WI38 (cell line): ENCODE results near the gene SCGB3A2.

Experiments used
- H3K4me3 ChIP-seq: 2 replicates; pipeline ENCODE4 v1.5.1; 2011; ENCODE audit warnings: low read depth, mild to moderate bottlenecking, control low read depth, low read length
- TF ChIP-seq, protein P1 (sequence below): IDR thresholded peaks from 2 replicates; pipeline ENCODE4 v1.5.1; 2012; ENCODE audit warnings: low read depth, mild to moderate bottlenecking, control low read depth, low read length

SCGB3A2 gene

DNA sequence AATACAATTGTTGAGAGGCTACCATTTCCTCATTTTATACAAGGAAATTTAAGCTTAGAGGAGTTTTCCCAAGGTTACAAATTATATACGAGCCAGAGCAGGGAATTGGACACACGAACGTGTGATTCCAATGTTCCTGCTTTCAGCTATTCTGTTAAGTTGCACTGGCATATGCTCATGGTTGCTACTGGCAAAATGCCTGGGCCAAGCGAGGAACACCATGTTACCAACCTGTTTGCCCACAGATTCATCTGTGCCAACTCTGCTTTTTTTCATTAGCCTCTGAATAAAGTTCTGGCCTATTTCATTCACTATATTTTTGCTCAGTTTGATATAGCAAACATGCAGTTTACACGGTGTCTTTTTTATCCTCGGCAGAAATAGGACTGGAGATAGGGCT lies 32.9 kb downstream of the SCGB3A2 start:
- H3K4me3 ChIP-seq: no peak overlapping the region
- TF ChIP-seq, protein P1, sequence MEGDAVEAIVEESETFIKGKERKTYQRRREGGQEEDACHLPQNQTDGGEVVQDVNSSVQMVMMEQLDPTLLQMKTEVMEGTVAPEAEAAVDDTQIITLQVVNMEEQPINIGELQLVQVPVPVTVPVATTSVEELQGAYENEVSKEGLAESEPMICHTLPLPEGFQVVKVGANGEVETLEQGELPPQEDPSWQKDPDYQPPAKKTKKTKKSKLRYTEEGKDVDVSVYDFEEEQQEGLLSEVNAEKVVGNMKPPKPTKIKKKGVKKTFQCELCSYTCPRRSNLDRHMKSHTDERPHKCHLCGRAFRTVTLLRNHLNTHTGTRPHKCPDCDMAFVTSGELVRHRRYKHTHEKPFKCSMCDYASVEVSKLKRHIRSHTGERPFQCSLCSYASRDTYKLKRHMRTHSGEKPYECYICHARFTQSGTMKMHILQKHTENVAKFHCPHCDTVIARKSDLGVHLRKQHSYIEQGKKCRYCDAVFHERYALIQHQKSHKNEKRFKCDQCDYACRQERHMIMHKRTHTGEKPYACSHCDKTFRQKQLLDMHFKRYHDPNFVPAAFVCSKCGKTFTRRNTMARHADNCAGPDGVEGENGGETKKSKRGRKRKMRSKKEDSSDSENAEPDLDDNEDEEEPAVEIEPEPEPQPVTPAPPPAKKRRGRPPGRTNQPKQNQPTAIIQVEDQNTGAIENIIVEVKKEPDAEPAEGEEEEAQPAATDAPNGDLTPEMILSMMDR: no peak

DNA sequence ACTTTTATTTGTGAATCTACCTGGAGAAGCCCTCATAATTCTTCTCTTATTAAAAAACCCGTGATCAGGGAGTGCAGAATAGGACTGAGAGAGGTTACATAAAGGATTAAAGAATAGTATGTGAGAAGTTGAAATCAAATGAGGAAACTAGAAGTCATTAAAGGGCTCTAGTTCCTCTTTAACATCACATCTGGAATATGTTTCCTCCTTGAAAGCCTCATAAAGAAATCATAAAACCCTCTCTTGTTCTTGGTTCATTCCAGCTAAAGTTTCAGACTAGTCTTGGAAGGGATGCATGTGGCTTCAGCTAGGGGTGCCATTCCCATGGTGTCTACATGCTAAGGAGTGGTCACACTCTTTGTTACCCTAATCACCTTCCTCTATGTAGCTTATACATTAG lies 33.5 kb downstream of the SCGB3A2 start:
- H3K4me3 ChIP-seq: no peak overlapping the region
- TF ChIP-seq, protein P1: no peak

DNA sequence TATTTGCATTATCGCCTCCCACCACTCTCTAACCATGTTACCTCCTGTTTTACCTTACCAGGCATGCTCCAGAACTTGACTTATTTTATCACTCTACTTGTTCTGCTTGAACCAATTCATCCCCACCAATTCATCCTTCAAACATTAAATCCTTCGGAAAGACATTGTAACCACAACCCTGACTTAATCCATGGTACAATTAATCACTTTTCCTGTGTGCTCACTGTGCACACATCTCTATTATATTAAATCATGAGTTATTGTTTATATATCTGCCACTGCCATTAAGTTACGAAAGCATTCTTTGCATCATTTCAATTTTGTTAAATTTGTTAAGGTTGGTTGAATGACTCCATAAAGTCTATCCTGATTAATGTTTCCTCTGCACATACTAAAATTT lies 35.3 kb downstream of the SCGB3A2 start:
- H3K4me3 ChIP-seq: no peak overlapping the region
- TF ChIP-seq, protein P1: no peak

DNA sequence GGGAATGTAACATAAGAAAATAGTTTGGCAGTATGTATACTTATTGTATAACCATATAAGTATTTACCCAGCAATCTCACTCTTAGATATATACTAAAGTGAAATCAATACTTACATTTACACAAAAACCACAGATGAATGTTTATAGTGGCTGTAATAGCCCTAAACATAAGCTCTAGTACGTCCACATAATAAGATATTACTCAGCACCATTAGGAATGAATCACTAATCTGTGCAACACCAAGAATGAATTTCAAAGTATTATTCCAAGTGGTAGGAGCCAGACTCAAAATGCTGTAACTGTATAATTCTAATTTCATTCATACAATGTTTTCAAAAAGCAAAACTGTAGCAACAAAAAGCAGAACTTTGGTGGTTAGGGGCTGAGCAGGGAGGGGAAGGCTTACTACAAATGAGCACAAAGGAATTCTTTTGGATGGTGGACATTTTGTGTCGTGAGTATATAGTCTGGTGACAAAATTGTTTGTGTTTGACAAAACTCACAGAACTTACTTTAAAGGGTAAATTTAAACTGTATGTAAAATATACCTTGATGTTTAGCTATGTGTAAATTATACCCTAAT lies 39.7 kb downstream of the SCGB3A2 start:
- no peak overlapping the region for H3K4me3 ChIP-seq
- TF ChIP-seq, protein P1: no peak

DNA sequence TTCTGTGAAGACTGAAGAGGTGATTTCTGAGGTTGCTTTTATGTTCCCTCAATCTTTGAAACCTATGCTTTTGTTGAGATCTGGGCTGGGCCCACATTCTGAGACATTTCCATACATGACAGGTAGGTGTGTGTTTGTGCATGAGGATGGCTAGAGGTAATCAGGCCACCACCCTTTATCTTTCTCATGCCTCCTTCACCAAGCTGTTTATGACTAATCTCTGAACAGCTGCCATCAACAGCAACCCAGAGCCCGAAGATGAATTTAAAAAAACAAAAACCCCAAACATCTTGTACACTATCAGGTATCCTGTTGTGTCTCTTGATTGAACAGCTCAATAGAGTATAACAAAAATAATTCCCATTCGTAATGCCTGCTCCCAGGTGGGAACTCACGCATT lies 40.4 kb downstream of the SCGB3A2 start:
- TF ChIP-seq, protein P1: no peak
- no peak overlapping the region for H3K4me3 ChIP-seq

DNA sequence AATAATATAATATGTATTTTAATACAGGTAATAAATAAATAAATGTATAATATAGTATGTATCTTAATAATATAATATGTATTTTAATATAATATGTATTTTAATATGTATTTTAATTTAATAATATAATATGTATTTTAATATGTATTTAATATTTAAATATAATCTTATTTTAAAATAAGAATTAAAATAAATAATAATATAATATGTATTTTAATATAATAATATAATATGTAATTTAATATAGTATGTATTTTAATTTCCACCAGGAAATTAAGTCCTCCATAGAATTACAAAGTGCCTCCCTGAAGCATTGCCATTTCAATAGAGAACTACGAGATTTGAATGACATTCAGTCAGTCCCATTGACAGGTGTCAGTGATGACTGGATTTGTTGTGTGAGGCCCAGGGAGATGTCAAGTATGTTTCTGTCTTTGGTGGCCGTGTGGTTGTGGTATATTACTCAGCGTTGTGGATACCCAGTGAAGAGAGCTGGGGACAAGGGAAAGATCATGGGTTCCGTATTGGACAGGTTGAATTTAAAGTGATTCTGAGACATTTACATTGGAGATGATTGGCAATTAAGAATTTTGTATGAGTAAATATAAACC lies 42.0 kb downstream of the SCGB3A2 start:
- H3K4me3 ChIP-seq: no peak overlapping the region
- TF ChIP-seq, protein P1: no peak

DNA sequence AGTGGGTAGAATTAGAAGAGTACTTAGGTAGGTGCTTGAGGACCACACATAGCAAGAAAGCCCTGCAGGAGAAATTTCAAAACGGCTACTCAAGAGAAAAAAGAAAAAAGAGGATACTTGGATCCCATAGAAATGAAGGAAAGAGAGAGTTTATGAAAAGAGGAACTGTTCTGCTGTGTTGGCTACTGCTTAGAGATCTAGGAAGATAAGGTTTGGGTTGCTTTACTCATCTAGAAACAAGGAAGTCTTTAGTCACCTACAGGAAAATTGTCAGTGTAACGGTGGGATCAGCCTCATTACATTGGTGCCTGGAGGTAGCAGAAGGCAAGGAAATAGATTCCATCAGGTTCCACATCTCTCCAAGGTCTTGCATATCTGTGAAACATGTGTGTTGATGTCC lies 42.6 kb downstream of the SCGB3A2 start:
- H3K4me3 ChIP-seq: no peak overlapping the region
- TF ChIP-seq, protein P1: no peak
